HG02840 (cell line): ENCODE results near the gene ARID5A.

ENCODE experiments used
- ATAC-seq: cut with Tn5 transposase; IDR thresholded peaks from one replicate; pipeline ENCODE4 v1.9.1; 2021; ENCODE audit warnings: mild to moderate bottlenecking, moderate library complexity, moderate number of reproducible peaks; ENCODE audit not compliant: unreplicated experiment, low FRiP score

Gene ARID5A

DNA sequence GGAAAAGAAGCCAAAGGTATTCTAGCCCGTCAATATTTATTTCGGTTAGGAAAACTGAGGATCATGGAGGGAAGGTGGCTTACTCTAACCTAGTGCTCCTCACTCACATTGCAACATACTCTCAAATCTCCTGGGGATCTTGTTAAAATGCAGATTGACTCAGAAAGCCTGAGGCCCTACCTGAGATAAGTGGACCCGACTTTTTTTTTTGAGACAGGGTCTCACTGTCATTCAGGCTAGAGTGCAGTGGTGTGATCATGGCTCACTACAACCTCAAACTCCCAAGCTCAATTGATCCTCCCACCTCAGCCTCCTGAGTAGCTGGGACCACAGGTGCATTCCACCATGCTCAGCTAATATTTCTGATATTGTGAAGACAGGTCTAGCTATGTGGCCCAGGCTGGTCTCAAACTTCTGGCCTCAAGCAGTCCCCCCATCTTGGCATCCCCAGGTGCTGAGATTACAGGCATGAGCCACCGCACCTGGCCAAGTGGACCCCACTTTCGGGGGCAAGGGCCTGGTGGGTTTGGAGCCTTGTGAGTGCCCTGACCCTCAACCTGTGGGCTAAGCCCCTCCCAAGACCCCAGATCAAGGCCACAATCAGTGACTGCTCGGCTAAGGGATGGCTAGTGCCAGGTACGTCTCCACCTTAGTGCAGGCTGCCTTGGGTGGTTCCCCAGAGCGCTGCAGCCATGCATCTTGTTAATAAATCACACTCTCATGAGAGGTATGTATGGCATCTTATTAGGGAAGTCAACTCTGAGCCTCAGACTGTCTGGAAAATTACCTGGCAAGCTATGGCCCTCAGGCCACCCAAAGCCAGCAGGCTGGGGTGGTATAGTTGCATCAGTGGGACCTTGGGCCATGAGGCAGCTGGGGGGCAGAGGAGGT, 30.3 kb upstream of the ARID5A start:
- ATAC-seq, result no peak

DNA sequence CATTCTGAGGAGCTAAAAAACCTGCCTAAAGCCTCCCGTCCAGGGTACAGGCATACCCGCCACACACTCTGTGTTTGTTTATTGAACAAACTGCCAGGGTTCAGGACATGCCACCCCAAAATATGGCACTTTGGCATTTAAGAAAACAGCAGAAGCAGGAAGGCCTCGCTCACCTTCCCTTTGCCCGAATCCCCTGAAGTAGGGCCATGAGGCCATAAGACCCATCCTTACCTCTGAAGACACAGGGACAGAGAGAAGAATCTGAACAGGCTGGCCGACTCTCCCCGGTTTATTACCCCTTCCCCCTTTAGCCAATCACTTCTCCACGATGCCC, 29.7 kb upstream of the ARID5A start:
- ATAC-seq, result no peak

DNA sequence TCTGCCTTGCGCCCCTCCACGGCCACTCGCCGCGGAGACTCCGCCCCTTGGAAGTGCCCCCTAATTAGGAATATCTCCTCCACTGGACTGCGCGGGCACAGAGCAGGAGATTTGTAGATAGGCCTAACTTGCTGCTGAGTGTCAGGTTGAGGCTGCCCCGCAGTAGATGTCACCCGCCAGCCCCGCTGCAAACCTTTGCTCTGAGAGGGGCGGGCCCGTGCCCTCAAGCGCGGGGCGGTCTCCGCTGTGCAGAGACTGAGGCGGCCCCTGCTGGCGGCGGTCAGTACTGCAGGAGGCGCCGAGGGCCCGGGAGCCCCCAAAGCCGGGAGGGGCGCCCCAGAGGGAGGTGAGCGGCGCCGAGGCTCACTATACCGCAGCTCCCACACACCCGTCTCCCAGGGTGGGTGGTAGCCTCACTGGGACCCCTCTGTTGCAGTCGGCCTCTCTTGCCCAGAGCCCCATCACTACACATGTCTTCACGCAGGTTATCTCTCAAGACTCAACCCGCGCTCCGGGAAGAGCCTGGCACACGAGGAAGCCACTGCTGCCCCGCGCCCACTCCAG, 28.5 kb upstream of the ARID5A start:
- no peak for ATAC-seq

DNA sequence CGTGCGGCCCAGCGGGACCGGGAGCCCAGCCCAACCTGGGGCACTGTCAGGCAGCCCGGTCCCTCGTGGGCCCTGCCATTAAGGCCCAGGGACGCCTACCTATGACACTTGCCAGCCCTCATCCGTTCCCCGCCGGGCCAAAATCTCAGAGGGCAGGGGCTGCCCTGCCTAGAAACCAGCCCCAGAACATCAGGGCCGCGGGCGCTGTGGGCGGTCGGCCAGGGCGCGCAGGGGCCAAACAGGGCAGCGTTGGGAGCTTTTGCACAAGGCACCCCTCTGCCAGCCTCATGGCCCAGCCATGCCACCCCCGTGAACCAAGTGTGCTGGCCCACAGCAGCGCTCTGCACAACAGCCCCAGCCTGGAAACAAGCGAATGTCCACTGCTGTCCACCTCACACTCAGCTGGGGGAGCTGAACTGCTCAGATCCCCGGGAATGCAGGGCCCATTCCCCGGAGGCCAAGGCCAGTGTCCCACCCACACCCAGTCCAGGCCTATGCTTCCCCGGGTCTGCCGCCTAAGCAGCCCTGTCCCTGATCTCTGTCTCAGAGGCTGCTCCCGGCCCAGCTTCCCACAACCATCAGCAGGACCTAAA, 27.9 kb upstream of the ARID5A start:
- ATAC-seq, result no peak

DNA sequence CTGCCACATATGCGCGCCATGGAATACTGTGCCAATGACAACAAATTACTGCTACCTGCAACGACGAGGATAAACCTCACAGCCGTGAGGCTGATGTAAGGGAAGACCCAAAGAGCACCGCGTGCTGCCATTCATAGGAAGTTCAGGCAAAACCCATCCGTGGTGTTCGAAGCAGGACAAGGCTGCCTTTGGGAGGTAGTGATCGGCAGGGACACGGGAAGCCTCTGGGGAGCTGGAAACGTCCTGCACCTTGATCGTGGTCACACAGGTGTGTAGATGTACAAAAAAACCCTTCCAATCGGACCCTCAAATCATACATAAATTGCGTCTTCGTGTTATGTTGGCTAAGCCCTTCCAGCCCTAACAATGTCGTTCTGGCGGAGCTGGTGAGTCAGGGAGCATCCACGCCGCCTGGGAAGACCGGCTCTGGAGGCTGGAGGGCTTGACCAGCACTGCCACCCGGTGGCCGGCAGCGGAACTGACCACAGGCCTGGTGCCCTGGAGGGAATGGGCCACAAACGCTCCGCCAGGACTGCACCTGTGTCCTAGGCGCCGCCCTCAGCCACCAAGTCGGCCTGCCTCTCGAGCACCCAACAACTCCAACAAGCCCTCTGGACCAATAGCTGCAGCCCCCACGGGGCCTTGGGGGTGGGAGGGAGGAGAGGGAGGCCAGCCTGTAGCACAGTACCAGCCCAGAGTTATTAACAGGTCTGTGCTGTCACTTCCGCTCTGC, 27.3 kb upstream of the ARID5A start:
- no peak for ATAC-seq

DNA sequence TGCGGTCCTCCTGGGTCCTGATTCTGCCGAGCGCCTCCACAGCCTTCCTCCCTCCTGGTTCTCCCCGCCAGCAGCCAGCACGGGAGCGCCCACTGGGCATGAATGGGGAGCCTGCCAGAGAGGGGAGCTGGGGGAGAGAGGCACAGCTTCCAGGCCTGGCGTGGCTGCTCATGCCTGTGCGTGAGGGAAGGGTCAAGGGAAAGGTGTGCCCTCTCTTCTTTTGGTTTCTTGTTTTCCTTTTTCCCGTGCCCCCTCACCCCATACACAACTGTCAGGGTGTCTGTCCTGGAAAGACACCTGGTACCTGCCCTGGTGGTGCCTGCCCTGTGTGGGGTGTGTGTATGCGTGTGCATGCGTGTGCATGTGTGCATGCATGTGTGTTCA, 26.7 kb upstream of the ARID5A start:
- ATAC-seq, result no peak

DNA sequence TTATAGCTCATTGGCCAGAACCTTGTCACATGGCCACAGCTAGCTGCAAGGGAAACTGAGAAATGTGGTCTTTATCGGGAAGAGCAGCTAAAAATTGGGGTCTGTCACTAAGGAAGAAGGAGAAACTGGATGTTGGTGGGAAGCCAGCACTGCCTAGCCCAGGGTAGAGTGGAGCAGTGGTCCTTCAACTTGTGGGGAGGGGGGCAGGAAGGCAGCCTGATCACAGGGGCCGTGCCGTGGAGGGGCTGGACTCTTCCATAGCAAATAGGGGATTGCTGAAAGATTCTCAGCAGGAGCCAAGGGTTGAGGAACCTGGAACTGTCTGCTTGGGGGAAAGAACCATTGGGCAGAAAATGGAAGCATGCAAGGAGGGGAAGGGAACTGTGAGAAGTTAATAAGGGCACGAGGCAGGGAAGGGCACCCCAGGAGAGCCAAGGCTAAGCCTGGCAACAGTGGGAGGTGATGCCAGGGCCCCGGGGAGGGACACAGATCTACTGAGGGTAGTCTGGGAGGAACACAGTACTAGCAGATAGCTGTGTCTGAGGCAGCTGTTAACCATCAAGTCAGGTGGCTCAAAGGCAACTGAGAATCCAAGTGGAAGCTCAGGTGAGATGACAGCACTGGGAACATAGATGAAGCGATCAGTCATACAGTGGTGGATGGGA, 25.5 kb upstream of the ARID5A start:
- ATAC-seq, result no peak

DNA sequence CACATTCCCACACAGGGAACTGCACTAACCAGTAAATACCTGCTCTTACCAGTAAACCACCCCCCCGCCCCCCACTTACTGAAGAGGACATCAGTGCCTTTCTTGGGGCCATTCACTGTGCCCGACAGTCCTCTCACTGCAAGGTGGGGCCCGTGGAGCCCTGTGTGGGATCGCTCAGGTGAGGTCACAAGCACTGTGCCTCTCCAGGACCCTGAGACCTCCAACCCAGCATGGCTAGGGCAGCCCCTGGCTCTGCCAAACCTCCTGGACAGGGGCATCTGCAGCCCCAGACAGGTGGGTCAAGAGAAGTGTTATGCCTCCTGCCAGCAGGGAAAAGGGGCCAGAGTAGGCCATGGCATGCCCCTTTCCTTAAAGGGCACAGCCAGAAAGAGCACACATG, 24.7 kb upstream of the ARID5A start:
- no peak for ATAC-seq

DNA sequence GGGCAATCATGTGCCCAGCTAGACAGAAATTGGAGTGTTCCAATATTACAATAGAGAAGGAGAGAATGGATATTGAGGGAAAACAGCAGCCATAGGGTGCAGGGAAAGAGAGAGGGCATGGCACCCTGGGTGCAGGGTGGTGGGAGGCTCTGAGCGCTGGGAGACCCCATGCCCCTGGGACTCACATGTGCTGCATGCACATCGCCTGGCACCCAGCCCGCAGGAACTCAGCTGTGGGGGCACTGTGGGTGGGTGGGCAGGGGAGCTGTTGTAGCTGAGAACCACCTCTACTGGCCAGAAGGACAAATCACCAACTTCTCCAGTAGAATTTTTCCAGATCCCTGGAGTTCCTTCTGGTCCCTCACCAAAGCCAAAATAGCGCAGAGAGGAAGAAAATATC, 24.2 kb upstream of the ARID5A start:
- no peak for ATAC-seq

DNA sequence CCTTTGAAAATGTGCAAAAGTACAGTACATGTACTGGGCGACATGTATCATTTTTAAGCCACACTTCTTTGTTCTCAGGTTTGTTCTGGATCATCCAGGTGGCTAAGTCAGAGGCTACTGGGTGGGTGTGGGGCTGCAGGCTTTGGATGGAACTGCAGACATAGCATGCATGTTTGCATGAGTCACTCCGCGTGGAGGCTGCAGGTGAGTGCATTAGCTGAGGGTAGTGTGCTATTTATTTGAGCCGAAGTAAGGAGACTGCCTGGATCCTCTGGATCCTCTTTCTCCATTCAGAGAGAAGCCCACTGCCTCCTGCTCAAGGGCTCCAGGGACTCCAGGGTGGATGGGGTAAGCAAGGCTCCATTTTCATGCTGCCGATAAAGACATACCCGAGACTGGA, 22.0 kb upstream of the ARID5A start:
- ATAC-seq, result no peak

DNA sequence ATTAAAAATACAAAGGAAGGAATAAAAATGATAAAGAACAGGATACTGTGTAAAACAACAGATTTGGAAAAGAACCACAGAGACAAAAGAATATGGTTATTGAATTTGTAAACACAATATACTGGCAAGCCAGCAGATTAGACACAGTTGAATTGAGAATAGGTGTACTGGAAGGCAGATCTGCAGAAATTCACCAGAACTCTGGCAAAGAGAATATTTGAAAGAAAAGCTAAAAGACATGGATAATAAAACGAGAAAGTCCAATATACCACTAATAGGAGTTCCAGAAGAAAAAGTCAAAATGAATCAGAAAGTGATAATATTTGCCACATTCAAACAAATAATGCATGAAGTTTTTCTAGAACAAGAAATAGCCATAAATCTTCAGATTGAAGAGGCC, 19.5 kb upstream of the ARID5A start:
- no peak for ATAC-seq

DNA sequence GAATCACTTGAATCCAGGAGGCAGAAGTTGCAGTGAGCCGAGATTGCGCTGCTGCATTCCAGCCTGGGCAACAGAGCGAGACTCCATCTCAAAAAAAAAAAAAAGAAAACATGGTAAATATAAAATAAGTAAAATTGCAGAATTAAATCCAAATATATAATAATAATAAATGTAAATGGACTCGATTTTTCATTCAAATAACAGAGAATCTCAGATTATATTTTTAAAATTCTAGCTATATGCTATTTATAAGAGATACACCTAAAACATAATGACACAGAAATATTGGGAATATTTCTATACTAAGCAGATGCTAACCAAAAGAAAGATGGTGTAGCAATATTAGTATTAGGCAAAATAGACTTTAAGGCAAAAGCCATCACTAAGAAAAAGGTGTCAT, 16.3 kb upstream of the ARID5A start:
- ATAC-seq, result no peak

DNA sequence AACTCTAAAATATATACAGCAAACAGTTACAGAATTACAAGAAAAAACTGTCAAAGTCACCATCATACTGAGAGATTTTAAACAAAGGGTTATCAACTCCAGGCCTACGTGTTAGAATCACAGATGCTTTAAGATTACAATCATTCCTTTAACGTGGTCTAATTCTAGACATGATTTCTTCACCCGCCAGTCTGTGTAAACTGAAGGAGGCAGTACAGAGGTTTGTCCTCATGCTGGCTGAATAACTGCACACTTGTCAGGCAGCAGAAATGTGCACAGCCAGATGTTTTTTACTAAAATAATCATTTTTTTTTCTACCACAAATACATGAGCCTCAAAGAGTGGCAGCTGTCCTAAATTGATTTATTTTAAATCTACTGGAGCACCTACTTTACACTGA, 15.9 kb upstream of the ARID5A start:
- ATAC-seq, result no peak

DNA sequence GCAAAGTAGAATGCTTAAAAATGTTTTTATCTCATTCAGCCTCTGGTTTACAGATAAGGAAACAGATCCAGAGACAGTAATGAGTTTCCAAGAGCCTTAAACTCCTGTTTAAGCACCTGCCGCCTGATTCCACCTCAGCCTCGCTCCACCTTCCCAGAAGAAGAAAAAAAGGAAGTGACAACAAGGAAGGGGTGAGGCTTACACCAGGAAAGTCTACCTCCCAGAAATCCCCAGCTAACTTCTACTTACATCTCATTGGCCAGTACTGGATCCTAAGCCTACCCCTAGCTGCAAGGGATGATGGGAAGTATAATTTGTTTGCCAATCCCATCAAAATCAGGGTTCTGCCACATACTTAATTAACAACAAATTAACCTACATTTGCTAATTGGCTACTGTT, 15.3 kb upstream of the ARID5A start:
- ATAC-seq, result no peak

DNA sequence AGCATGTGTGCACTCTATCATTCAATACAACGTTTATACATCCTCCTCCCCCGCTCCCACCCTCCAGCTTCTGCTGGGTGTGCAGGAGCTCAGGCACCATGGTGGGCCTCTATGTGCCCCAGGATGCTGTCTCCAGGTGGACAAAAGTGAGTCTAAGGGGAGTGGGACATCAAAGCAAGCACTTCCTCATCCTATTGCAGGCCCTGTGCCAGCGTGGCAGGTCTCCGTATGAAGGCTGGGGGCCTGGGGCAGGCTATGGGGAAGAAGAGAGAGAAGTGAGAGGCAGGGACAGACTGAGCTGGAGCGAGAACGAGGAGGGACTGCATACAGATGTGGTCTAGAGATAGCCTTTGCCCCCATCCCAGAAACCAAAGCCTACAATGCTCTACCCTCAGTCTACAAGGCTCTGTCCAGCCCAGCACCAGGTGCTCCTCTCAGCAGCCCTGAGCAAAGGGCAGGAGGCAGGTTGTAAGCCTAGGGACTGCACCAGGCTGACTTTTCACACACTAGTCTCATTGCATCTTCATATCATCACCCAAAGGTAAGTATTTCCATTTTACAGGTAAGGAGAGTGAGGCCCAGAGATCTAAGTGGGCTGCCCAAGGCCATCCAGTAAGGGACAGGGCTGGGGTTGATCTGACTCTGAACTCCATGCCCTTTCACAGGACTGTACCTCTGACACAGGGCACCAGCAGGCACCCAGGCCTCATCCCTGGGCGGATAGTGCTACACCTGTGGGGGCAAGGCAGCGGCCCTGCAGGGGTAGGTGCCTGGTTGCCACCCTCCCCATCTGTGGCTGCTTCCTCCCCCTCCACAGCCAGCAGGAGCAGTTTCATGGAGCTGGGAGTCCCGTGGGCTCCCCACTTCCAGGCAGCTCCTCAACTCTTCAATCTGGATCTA, 14.0 kb upstream of the ARID5A start:
- ATAC-seq, result no peak

DNA sequence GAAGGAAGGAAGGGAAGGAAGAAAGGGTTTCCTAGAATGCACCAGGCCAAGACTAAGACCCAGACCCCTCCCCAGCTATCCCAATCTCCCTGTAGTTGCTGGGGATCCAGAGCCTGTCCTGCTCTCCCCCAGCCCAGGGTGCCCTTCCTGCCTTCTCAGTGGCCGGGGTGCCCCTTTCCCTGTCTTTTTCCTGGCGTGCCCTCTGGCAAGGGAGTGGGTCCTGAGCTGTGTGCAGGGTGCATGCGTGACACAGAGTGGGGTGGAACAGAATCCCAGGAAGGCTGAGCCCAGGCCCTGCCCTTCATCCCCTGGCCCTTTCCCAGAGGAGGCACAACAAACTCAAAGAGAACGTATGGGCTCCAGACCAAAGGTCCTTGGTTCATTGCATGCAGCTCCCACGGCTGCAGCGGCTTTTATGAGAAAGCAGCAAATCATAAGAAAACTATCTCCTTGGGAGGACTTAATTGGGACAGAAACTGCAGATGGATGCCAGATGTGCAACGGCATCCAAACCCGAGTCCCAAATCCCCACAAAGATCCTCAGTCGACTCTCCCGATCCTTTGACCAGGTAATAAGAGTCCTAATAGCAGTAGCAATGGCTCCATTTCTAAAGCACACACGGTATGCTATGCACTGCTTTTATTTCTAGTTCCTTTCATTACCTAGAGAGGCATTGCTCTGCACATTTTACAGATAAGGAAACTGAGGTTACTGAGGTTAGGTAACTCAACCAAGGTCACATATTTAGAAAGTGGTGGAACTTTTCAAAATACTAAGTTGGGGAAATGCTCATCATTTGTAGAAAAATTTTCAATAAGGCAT, 12.7 kb upstream of the ARID5A start:
- ATAC-seq, result no peak

DNA sequence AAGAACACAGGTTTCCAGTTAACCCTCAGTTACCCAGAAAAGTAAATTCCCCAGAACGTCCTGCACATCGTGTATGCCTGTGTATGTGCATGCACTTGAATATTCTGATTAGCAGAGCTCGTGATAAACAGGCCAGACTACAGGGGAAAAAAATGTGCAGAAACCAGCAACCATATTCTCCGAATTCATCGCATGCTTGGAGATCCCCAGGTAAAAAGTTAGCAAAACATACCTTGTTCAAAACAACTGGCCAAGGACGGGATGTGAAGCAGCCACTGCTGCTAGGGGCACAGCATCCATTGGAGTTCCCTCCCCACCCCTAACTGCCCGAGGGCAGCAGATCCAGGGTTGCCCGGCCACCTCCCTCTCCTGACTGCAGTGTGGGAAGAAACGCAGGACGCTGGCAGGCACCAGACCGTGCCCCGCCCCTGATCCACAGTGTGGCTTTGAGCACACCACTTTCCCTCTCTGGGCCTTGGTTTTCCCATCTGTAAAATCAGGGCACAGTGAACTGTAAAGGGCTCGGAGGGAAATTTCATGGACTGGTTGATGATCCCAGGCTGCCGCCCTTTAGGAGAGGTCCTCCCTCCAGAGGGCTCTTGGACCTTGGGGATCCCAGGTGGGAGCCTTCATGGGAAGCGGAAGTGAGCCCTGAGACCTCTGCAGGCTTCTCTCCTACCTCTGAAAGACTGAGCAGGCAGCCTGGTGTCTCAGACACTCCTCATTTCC, 11.9 kb upstream of the ARID5A start:
- no peak for ATAC-seq

DNA sequence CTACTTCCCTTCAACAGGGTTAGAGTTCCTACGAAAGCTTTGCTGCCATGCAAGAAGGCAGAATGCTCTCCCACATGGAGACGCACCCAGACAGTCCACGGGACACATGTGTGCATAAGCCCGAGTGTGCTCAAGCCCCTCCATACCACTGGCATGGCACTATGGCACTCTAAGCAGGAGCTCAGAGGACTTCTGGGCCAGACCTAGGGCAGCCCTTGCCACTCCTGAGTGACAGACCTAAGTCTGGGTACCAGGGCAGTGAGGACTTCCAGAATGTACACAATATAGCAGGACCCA, 11.4 kb upstream of the ARID5A start:
- no peak for ATAC-seq
